GM21529 (cell line): ENCODE data around the gene ZNF784.
"Not testable (repeated sequence)": the region's sequence is repeated elsewhere in the genome, so short reads cannot be mapped to it uniquely, and the experiment has no call there.

Experiments used
- ATAC-seq: cut with Tn5 transposase; IDR thresholded peaks from one replicate; pipeline ENCODE4 v1.9.1; 2021; ENCODE audit not compliant: unreplicated experiment

The ZNF784 gene

GRCh38 chr19:55586976-55587668, 37.2 kb downstream of the ZNF784 start:
- peak; percentile 86 for ATAC-seq

DNA sequence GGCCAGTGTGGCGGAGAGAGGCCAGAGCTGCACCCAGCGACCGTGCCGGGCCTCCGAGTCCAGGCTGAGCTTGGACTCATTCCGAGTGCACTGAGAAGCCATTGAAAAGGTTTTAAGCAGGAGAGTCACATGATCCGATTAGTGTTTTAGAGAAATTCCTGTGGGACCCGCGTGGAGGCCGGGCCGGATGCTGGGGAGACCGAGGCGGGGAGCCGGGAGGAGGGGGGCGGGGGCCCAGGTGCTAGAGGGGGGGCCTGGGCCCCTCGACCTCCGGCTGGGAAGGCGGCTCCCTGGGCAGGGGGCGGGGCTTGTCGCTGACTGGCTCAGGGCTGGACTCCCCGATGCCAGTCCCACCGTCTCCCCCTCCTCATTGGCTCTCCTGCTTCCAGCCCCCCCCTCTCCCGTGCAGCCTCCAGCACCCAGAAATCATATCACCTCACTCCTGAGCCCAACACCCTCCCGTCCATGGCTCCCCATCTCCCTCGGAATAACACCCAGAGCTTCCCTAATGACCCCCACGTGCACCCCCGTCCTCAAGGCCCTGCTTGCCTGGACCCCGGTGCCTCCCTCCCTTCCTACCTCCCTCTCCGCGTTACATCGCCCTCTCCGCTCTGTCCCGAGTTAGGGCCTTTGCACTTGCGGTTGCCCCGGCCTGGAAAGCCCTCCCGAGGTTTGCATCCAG, 38.6 kb downstream of the ZNF784 start:
- ATAC-seq = no peak

DNA sequence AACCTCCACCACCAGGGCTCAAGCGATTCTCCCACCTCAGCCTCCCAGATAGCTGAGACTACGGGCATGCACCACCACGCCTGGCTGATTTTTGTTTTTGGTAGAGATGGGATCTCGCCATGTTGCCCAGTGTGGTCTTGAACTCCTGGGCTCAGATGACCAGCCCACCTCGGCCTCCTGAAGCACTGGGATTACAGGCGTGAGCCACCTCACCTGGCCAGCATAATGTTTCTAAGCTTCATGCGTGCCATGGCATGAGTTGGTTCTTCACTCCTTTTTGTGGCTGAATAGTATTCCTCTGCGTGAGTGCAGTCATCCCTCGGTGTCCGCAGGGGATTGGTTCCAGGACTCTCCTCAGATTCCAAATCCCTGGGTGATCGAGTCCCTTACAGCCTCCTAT, 39.5 kb downstream of the ZNF784 start:
- ATAC-seq = no peak

- not testable (repeated sequence) for ATAC-seq
Measured at GRCh38 chr19:55583897-55584296, 40.5 kb downstream of the ZNF784 start.

- not testable (repeated sequence) for ATAC-seq
Measured at GRCh38 chr19:55582284-55582683, 42.1 kb downstream of the ZNF784 start.

GRCh38 chr19:55581823-55582223, 42.5 kb downstream of the ZNF784 start:
- ATAC-seq = no peak

GRCh38 chr19:55581145-55581822, 43.1 kb downstream of the ZNF784 start:
- no peak for ATAC-seq

GRCh38 chr19:55580628-55581144, 43.7 kb downstream of the ZNF784 start, which contains the start of gene ZNF579:
ZNF579 (minus strand) TSS chr19:55580848; CDS start chr19:55579639, 1,209 bp downstream.
- ATAC-seq = peak; percentile 43

DNA sequence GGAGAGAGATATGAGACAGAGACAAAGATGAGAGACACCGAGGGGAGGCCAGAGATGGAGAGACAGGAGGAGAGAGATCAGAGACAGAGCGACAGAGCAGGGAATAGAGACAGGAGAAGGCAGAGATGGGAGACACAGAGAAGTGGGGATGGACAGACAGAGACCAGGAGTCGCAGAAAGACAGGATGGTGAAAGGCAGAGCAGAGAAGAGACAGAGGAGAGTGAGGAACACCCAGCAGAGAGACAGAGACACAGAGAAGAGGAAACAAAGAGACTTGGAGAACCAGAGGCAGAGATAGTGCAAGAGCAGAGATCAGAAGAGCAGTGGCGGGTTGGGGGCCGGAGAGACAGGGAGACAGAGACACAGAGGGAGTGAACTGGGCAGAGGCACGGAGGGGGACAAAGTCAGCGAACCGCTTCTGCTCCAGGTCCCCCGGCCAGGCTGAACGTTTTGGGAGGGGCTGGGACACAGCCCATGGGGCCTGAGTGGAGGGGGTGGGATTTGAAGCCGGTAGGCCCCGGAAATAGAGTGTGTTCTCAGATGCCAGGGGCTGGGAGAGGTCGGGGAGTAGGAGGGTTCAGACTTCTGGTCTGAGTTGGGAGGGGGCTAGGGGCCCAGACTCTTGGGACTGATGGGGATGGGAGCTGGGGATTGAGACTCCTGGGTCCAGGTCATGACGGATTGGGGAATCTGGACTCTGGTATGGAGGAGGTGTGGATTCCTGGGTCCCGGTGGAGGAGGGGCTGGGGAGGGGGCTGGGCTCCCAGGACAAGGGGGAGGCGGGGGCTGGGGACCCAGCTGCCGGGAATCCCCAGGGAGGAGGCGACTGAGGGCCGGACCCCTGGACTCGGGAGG, 44.4 kb downstream of the ZNF784 start:
- ATAC-seq = peak; percentile 23

- no peak for ATAC-seq
Measured at GRCh38 chr19:55578761-55579747, 45.3 kb downstream of the ZNF784 start.

DNA sequence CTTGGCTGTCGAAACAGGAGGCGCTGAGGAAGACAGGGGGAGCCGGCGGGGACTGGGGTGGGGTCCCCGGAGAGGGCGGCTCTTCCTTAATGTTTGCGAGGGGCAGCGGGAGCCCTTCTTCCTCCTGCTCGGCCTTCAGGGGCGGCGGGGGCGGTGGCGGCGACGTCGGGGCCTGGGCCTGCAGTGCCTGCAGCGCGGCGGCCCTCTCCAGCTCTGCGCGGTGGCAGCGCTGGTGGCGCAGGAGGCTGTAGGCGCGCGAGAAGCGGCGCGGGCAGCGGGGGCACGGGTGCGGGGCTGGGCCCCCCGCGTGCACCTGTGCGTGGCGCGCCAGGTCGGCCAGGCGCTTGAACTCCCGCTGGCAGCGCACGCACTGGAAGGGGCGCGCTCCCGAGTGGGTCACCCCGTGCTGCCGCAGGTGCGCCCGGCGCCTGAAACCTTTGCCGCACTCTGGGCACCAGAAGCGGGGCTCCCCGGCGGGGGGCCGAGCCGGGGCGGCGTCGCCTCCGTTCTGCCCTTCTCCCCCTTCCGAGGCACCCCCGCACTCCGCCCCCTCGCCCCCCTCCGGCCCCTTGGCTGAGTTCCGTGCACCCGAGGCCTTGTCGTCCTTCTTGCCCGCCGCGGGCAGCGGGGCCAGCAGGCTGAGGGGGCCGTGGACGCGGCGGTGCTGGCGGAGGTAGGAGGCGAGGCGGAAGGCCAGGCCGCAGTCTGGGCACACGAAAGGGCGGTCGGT, 46.2 kb downstream of the ZNF784 start:
- no peak for ATAC-seq

GRCh38 chr19:55576746-55577145, 47.6 kb downstream of the ZNF784 start:
- no peak for ATAC-seq

DNA sequence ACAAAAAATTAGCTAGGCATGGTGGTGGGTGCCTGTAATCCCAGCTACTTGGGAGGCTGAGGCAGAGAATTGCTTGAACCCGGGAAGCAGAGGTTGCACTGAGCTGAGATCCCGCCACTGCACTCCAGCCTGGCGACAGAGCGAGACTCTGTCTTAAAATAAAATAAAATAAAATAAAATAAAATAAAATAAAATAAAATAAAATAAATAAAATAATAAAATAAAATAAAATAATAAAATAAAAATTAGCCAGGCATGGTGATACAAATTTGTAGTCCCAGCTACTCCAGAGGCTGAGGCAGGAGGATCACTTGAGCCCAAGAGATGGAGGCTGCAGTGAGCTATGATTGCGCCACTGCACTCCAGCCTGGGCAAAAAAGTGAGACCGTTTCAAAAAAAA, 50.4 kb downstream of the ZNF784 start:
- ATAC-seq = not testable (repeated sequence)
